Neuronal stem cell (in vitro differentiated cells): ENCODE measurements around the gene SLC22A23.

Experiments used
- DNase-seq: peaks from one replicate; pipeline ENCODE4 v3.0.0-alpha.2; 2013; ENCODE audit warnings: low spot score
- H2AFZ ChIP-seq: one replicate; pipeline ENCODE4 v1.6.1; 2013; ENCODE audit warnings: mild to moderate bottlenecking, low read length, inconsistent platforms
- H2AK5ac ChIP-seq: 2 replicates; pipeline ENCODE4 v1.6.1; 2013; ENCODE audit warnings: low read depth, mild to moderate bottlenecking, inconsistent platforms, low read length, moderate library complexity, mixed read lengths
- H2BK120ac ChIP-seq: 2 replicates; pipeline ENCODE4 v1.6.1; 2013; ENCODE audit warnings: low read depth, mild to moderate bottlenecking, inconsistent platforms, low read length, moderate library complexity, mixed read lengths
- H2BK12ac ChIP-seq: one replicate; pipeline ENCODE4 v1.6.1; 2013; ENCODE audit warnings: low read length, inconsistent platforms
- H2BK15ac ChIP-seq: 2 replicates; pipeline ENCODE4 v1.6.1; 2013; ENCODE audit warnings: mild to moderate bottlenecking, low read length, inconsistent platforms, mixed read lengths
- H2BK5ac ChIP-seq: one replicate; pipeline ENCODE4 v1.6.1; 2013; ENCODE audit warnings: inconsistent platforms, mild to moderate bottlenecking, low read length, moderate library complexity
- H3K14ac ChIP-seq: one replicate; pipeline ENCODE4 v1.6.1; 2013; ENCODE audit warnings: low read length, inconsistent platforms
- H3K18ac ChIP-seq: 2 replicates; pipeline ENCODE4 v1.6.1; 2013; ENCODE audit warnings: low read length, inconsistent platforms
- H3K23ac ChIP-seq: 2 replicates; pipeline ENCODE4 v1.6.1; 2013; ENCODE audit warnings: low read depth, mild to moderate bottlenecking, mixed read lengths, low read length, inconsistent platforms; ENCODE audit not compliant: poor library complexity
- H3K27ac ChIP-seq: replicated peaks from 3 replicates; pipeline ENCODE4 v1.5.1; 2013; ENCODE audit warnings: low read length, inconsistent platforms
- H3K27me3 ChIP-seq, 3 experiments: 2 replicates each; pipeline ENCODE4 v1.6.1; 2013; ENCODE audit warnings: low read length in 3 of 3, mild to moderate bottlenecking in 2 of 3, inconsistent platforms in 1 of 3, low read depth in 1 of 3, mixed read lengths in 1 of 3, moderate library complexity in 1 of 3; ENCODE audit not compliant: control insufficient read depth in 3 of 3, insufficient read depth in 3 of 3
- H3K36me3 ChIP-seq, 2 donors: replicated peaks in 1 of 2; 2 replicates each; pipeline ENCODE4 v1.6.1; 2013; ENCODE audit warnings: low read length in 2 of 2; ENCODE audit not compliant: control insufficient read depth in 2 of 2, insufficient read depth in 2 of 2
- H3K4ac ChIP-seq: 2 replicates; pipeline ENCODE4 v1.6.1; 2013; ENCODE audit warnings: inconsistent platforms, mild to moderate bottlenecking, low read length, moderate library complexity
- H3K4me1 ChIP-seq, 2 donors: 1 replicate in 1 of 2; 2 replicates in 1 of 2; pipeline ENCODE4 v1.6.1; 2013; ENCODE audit warnings: low read length in 2 of 2, low read depth in 1 of 2; ENCODE audit not compliant: control insufficient read depth in 2 of 2, insufficient read depth in 1 of 2
- H3K4me2 ChIP-seq: one replicate; pipeline ENCODE4 v1.6.1; 2013; ENCODE audit warnings: mild to moderate bottlenecking, low read length, inconsistent platforms; ENCODE audit not compliant: insufficient read depth, poor library complexity, severe bottlenecking
- H3K4me3 ChIP-seq, 2 donors: 2 replicates each; pipeline ENCODE4 v1.5.1; 2013; ENCODE audit warnings: low read length in 2 of 2, mild to moderate bottlenecking in 2 of 2, inconsistent platforms in 1 of 2, moderate library complexity in 1 of 2
- H3K79me1 ChIP-seq: one replicate; pipeline ENCODE4 v1.6.1; 2013; ENCODE audit warnings: low read depth, mild to moderate bottlenecking, inconsistent platforms, low read length, moderate library complexity
- H3K9ac ChIP-seq: one replicate; pipeline ENCODE4 v1.6.1; 2013; ENCODE audit warnings: mild to moderate bottlenecking, low read depth, low read length, inconsistent platforms; ENCODE audit not compliant: poor library complexity
- H3K9me3 ChIP-seq, 2 donors: replicated peaks in 1 of 2; 2 replicates each; pipeline versions ENCODE3 to v1.6.1; 2013; ENCODE audit warnings: low read length in 2 of 2, mild to moderate bottlenecking in 2 of 2, inconsistent platforms in 1 of 2, low read depth in 1 of 2, mixed read lengths in 1 of 2, moderate library complexity in 1 of 2; ENCODE audit not compliant: control insufficient read depth in 2 of 2, insufficient read depth in 1 of 2
- H4K8ac ChIP-seq: one replicate; pipeline ENCODE4 v1.6.1; 2013; ENCODE audit warnings: low read depth, mild to moderate bottlenecking, inconsistent platforms, low read length, moderate library complexity
- H4K91ac ChIP-seq: one replicate; pipeline ENCODE4 v1.6.1; 2013; ENCODE audit warnings: low read length, low read depth, mild to moderate bottlenecking, inconsistent platforms; ENCODE audit not compliant: poor library complexity
- WGBS, 2 donors: extraction: QIAGEN DNeasy Blood & Tissue Kit; methylation state at CpG; one replicate each; pipeline ENCODE4 v1.1.7; 2013; ENCODE audit warnings: missing lambda C conversion rate in 2 of 2, mixed read lengths in 1 of 2; ENCODE audit not compliant: insufficient read length in 2 of 2, insufficient replicate concordance in 1 of 2; ENCODE audit errors: extremely low coverage in 2 of 2; 5-methylcytosine and 5-hydroxymethylcytosine counted together

SLC22A23 gene

DNA sequence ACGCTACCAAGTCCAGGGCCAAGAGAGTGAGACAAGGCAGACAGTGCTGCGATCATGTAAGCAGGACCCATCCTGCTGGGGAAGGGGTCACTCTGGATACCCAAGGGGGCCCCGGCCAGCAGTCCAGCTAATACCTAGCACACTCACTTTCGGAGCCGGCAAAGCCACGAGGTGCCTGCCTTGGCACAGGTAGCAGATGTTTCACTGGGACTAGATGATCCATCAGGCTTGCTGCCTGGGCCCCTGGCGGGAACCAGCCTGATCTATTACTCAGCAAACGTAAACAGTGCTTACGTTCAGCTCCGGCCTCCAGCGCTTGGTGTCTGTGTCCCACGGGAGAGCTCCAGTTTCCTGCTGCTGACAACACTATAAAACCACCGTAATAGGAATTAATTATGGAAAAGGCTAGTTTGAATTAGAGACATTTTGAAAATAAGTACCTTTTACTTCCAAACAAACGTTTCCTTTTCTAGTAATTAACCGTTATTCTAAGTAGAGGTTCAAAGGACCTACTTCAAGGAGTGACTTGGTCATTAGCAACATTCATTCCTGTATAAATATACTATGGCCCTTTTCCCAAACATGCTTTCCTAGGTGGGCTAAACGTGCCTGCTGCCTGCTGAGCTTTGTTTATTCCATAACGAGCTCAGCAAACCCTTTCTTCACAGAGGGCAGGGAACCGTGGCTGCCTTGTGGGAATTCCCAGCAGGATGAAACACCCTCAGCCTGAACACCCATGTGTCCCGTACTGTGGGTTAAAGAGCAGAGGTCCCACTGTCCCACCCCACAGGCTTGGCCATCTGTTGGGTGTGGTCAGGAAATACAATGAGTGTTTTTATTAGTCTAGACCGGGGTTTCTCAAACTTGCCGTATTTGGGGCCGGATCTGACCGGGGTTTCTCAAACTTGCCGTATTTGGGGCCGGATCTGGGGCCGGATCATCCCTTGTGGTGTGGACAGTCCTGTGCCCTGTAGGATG, 18.4 kb downstream of the SLC22A23 start:
- Histone ChIP-seq H3K23ac (peak overlapping the region; percentile 13), H3K9ac (no peak overlapping the region), H2BK120ac (no peak overlapping the region), H3K14ac (peak overlapping the region; percentile 26), H2BK12ac (no peak overlapping the region), H4K91ac (no peak overlapping the region), H3K9me3 (peaks cover 5 to 8% of the 10 kb centered on the region in 2 donors), H3K27me3 (no peaks in the 10 kb centered on the region), H3K4me3 (no peak overlapping the region), H3K27ac (no peak overlapping the region), H2BK15ac (no peak overlapping the region), H2BK5ac (no peak overlapping the region), H2AFZ (no peak overlapping the region), H2AK5ac (peak overlapping the region; percentile 88), H3K18ac (peak overlapping the region; percentile 52), H3K4me1 (peaks cover 4 to 10% of the 10 kb centered on the region in 2 donors), H4K8ac (peak overlapping the region; percentile 67), H3K4ac (no peak overlapping the region), H3K4me2 (no peak overlapping the region), H3K79me1 (no peaks in the 10 kb centered on the region), H3K36me3 (peaks cover 0 to 2% of the 10 kb centered on the region in 2 donors)
- no peak for DNase-seq
- no CpG with 5 or more reads among the region's 26 CpGs for WGBS, 2 donors

DNA sequence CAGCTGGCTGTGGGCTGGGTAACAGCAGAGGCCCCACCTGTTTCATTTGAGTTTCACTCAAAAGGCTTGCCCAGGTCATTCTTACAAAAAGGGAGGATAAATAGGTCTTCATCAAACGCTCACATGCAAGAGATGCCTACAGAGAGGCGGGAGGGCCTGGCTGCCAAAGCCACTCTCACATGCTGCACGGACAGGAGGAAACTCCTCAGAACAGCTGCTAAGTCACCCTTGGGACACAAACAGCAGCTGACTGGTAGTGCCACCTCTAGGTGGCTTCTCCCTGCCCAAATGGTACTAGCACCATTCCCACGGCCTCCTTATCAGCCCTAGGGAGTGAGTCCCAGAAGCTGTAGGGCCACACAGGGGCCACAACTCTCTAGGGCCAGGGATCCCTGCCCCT, 23.8 kb downstream of the SLC22A23 start:
- no peak overlapping the region for H2BK120ac ChIP-seq
- no peak overlapping the region for H3K9ac ChIP-seq
- H2BK5ac ChIP-seq: no peak overlapping the region
- WGBS, 2 donors: no CpG with 5 or more reads among the region's 4 CpGs
- no peak overlapping the region for H2AK5ac ChIP-seq
- no peak overlapping the region for H2BK12ac ChIP-seq
- H3K4me1 ChIP-seq: peaks cover 0 to 9% of the 10 kb centered on the region in 2 donors
- no peaks in the 10 kb centered on the region for H3K27me3 ChIP-seq
- no peaks in the 10 kb centered on the region for H3K36me3 ChIP-seq
- no peak overlapping the region for H3K18ac ChIP-seq
- no peaks in the 10 kb centered on the region for H3K79me1 ChIP-seq
- H3K14ac ChIP-seq: no peak overlapping the region
- no peak overlapping the region for H3K27ac ChIP-seq
- peaks cover 1 to 7% of the 10 kb centered on the region in 2 donors for H3K9me3 ChIP-seq
- no peak overlapping the region for H2AFZ ChIP-seq
- no peak overlapping the region for H4K8ac ChIP-seq
- no peak for DNase-seq
- H4K91ac ChIP-seq: no peak overlapping the region
- no peak overlapping the region for H3K4ac ChIP-seq
- H3K4me2 ChIP-seq: no peak overlapping the region
- H2BK15ac ChIP-seq: no peak overlapping the region
- no peak overlapping the region for H3K4me3 ChIP-seq
- H3K23ac ChIP-seq: no peak overlapping the region

DNA sequence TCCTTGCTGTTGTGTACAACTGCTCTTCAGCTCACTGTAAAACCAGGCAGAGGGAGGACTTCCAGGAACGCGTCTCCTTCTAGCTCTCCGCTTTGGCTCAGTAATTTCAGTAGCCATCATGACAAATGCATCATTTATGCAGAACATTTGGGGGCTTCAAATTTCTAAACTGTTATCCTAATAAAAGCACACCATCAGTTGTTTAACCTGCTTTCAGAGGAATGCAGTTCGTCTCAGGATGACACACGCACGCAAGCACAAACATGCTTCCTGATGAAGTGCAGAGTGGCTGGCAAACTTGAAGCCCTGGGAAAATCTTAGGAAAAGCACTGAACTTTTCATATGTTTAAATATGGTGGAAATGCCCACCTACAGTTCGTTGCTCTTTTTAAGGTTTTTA, 24.4 kb downstream of the SLC22A23 start:
- no peak overlapping the region for H2AFZ ChIP-seq
- H2BK15ac ChIP-seq: no peak overlapping the region
- no peaks in the 10 kb centered on the region for H3K36me3 ChIP-seq
- WGBS, 2 donors: no CpG with 5 or more reads among the region's 7 CpGs
- H3K9ac ChIP-seq: no peak overlapping the region
- no peak overlapping the region for H3K4me2 ChIP-seq
- no peak overlapping the region for H3K18ac ChIP-seq
- H2BK120ac ChIP-seq: no peak overlapping the region
- H3K4ac ChIP-seq: no peak overlapping the region
- H3K27me3 ChIP-seq: no peaks in the 10 kb centered on the region
- H3K79me1 ChIP-seq: no peaks in the 10 kb centered on the region
- H3K4me3 ChIP-seq: no peak overlapping the region
- H2BK12ac ChIP-seq: no peak overlapping the region
- H3K27ac ChIP-seq: no peak overlapping the region
- H2BK5ac ChIP-seq: no peak overlapping the region
- H3K4me1 ChIP-seq: peaks cover 0 to 8% of the 10 kb centered on the region in 2 donors
- H4K91ac ChIP-seq: no peak overlapping the region
- H3K23ac ChIP-seq: no peak overlapping the region
- no peak for DNase-seq
- no peak overlapping the region for H2AK5ac ChIP-seq
- no peak overlapping the region for H3K14ac ChIP-seq
- H4K8ac ChIP-seq: no peak overlapping the region
- peaks cover 0 to 4% of the 10 kb centered on the region in 2 donors for H3K9me3 ChIP-seq

DNA sequence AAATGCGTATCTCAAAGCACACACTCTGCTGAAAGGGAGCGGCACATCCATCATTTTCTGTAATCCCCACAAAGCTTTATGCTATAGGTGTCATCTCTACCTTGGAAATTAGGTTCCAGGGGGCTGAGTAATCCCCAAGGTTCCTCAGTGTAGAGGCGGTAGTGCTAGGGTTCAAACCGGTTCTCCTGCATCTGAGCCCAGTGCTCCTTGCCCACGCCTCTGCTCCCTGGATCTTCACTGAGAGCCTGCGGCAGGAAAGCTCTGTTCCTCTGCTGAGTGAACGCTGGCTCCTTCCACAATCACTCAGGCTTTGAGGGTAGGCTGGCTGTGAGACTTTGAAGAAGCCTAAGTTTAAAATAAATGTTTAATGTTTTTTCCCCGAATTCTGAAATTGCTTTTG, 24.9 kb downstream of the SLC22A23 start:
- no peak overlapping the region for H2BK15ac ChIP-seq
- H3K79me1 ChIP-seq: no peaks in the 10 kb centered on the region
- no peak overlapping the region for H3K27ac ChIP-seq

More for the DNA sequence above, 24.9 kb downstream of the SLC22A23 start:
- no peak overlapping the region for H2BK120ac ChIP-seq
- no peak overlapping the region for H3K18ac ChIP-seq
- H3K4me3 ChIP-seq: no peak overlapping the region
- no peak overlapping the region for H4K8ac ChIP-seq
- no peak overlapping the region for H4K91ac ChIP-seq
- no peak overlapping the region for H3K9ac ChIP-seq
- no peak overlapping the region for H3K14ac ChIP-seq
- peaks cover 0 to 8% of the 10 kb centered on the region in 2 donors for H3K4me1 ChIP-seq
- no peak overlapping the region for H3K4me2 ChIP-seq
- no peak overlapping the region for H2AK5ac ChIP-seq
- H2AFZ ChIP-seq: no peak overlapping the region
- no peaks in the 10 kb centered on the region for H3K36me3 ChIP-seq
- no peak overlapping the region for H3K23ac ChIP-seq
- no peak for DNase-seq
- WGBS, 2 donors: no CpG with 5 or more reads among the region's 8 CpGs
- no peak overlapping the region for H3K4ac ChIP-seq
- H2BK12ac ChIP-seq: no peak overlapping the region
- peaks cover 0 to 4% of the 10 kb centered on the region in 2 donors for H3K9me3 ChIP-seq
- H2BK5ac ChIP-seq: no peak overlapping the region
- no peaks in the 10 kb centered on the region for H3K27me3 ChIP-seq
